GM19043 (cell line): Measurements from ENCODE around the gene ALB.

ENCODE experiments used
- ATAC-seq: cut with Tn5 transposase; IDR thresholded peaks from one replicate; pipeline ENCODE4 v1.9.1; 2021; ENCODE audit warnings: low read depth; ENCODE audit not compliant: unreplicated experiment

Gene ALB

GRCh38 chr4:73408181-73408867 lies 4.2 kb downstream of the ALB start:
- no peak for ATAC-seq

- no peak for ATAC-seq
Observed at GRCh38 chr4:73409012-73409862, 5.2 kb downstream of the ALB start.

DNA sequence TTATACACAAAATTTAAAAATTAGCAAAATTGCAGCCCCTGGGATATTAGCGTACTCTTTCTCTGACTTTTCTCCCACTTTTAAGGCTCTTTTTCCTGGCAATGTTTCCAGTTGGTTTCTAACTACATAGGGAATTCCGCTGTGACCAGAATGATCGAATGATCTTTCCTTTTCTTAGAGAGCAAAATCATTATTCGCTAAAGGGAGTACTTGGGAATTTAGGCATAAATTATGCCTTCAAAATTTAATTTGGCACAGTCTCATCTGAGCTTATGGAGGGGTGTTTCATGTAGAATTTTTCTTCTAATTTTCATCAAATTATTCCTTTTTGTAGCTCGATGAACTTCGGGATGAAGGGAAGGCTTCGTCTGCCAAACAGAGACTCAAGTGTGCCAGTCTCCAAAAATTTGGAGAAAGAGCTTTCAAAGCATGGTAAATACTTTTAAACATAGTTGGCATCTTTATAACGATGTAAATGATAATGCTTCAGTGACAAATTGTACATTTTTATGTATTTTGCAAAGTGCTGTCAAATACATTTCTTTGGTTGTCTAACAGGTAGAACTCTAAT lies 6.0 kb downstream of the ALB start:
- no peak for ATAC-seq

GRCh38 chr4:73410916-73411730 lies 7.0 kb downstream of the ALB start:
- ATAC-seq = no peak

DNA sequence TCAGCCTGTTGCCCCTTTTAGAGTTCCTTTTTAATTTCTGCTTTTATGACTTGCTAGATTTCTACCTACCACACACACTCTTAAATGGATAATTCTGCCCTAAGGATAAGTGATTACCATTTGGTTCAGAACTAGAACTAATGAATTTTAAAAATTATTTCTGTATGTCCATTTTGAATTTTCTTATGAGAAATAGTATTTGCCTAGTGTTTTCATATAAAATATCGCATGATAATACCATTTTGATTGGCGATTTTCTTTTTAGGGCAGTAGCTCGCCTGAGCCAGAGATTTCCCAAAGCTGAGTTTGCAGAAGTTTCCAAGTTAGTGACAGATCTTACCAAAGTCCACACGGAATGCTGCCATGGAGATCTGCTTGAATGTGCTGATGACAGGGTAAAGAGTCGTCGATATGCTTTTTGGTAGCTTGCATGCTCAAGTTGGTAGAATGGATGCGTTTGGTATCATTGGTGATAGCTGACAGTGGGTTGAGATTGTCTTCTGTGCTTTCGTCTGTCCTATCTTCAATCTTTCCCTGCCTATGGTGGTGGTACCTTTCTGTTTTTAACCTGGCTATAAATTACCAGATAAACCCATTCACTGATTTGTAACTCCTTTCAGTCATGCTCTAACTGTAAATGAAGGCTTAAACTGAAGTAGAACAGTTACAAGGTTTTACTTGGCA lies 7.8 kb downstream of the ALB start:
- no peak for ATAC-seq

DNA sequence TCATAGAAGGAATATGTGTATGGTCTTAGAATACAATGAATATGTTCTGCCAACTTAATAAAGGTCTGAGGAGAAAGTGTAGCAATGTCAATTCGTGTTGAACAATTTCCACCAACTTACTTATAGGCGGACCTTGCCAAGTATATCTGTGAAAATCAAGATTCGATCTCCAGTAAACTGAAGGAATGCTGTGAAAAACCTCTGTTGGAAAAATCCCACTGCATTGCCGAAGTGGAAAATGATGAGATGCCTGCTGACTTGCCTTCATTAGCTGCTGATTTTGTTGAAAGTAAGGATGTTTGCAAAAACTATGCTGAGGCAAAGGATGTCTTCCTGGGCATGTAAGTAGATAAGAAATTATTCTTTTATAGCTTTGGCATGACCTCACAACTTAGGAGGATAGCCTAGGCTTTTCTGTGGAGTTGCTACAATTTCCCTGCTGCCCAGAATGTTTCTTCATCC lies 9.2 kb downstream of the ALB start:
- no peak for ATAC-seq

DNA sequence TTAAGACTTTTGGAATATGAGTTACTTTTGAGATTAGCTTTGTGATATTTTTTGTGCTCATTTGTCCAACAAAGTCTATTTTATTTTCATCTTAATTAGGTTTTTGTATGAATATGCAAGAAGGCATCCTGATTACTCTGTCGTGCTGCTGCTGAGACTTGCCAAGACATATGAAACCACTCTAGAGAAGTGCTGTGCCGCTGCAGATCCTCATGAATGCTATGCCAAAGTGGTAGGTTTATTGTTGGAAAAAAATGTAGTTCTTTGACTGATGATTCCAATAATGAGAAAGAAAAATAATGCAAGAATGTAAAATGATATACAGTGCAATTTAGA lies 10.8 kb downstream of the ALB start:
- no peak for ATAC-seq

GRCh38 chr4:73415807-73416238 lies 11.7 kb downstream of the ALB start:
- no peak for ATAC-seq

DNA sequence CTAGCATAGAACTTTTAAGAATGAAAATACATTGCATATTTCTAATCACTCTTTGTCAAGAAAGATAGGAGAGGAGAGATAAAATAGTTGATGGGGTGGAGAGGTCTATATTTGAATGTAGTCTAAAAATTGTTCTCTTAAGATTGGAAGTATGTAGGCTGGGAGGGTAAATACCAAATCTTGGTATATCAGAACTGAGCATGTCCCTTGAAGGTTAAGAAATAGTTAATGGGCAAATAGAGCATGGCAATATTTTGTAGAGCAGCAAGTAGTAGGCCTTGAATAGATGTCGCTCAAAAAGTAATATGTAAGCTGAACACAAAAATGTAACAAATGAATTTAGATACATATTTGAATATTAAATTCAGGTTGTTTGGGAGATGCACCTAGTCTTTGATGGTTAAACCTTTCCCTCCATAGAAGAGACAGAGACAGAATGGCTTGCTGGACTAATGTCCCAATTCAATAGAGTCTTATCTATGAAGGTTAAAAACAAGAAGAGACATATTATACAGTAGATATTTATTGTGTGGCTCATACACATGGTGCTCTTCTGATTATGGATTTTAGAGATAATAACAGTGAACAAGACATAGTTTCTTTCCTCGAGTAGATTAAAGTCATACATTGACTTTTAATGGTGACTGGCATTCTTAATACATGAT lies 12.5 kb downstream of the ALB start:
- ATAC-seq = no peak

GRCh38 chr4:73417342-73417741 lies 13.3 kb downstream of the ALB start:
- ATAC-seq = no peak

- no peak for ATAC-seq
Observed at GRCh38 chr4:73417973-73418372, 13.9 kb downstream of the ALB start.

- no peak for ATAC-seq
Observed at GRCh38 chr4:73418677-73419076, 14.6 kb downstream of the ALB start.

DNA sequence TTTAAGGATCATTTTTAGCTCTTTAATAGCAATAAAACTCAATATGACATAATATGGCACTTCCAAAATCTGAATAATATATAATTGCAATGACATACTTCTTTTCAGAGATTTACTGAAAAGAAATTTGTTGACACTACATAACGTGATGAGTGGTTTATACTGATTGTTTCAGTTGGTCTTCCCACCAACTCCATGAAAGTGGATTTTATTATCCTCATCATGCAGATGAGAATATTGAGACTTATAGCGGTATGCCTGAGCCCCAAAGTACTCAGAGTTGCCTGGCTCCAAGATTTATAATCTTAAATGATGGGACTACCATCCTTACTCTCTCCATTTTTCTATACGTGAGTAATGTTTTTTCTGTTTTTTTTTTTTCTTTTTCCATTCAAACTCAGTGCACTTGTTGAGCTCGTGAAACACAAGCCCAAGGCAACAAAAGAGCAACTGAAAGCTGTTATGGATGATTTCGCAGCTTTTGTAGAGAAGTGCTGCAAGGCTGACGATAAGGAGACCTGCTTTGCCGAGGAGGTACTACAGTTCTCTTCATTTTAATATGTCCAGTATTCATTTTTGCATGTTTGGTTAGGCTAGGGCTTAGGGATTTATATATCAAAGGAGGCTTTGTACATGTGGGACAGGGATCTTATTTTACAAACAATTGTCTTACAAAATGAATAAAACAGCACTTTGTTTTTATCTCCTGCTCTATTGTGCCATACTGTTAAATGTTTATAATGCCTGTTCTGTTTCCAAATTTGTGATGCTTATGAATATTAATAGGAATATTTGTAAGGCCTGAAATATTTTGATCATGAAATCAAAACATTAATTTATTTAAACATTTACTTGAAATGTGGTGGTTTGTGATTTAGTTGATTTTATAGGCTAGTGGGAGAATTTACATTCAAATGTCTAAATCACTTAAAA lies 15.3 kb downstream of the ALB start:
- no peak for ATAC-seq

- ATAC-seq = no peak
Observed at GRCh38 chr4:73420615-73421014, 16.5 kb downstream of the ALB start.

DNA sequence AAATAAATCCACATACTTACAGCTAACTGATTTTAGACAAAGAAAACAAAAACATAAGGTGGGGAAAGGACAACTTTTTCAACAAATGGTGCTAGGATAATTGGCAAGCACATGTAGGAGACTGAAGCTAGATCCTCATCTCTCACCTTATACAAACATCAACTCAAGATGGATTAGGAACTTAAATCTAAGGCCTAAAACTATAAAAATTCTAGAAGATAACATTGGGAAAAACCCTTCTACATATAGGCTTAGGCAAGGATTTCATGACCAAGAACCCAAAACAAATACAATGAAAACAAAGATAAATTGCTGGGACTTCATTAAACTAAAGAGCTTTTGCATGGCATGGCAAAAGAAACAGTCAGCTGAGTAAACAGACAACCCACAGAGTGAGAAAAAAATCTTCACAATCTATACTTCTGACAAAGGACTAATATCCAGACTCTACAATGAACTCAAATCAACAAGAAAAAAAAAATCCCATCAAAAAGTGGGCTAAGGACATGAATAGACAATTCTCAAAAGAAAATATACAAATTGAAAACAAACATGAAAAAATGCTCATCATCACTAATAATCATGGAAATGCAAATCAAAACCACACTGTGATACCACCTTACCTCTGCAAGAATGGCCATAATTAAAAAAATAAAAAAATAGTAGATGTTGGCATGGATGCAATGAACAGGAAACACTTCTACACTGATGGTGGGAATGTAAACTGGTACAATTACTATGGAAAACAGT lies 17.8 kb downstream of the ALB start:
- ATAC-seq = no peak

DNA sequence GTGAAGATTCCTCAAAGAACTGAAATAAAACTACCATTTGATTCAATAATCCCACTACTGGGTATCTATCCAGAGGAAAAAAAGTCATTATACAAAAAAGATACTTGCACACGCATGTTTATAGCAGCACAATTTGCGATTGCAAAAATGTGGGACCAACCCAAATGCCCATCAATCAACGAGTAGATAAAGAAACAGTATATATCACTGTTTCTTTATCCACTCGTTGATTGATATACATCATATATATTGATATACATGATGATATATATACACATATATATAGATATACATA lies 18.3 kb downstream of the ALB start:
- ATAC-seq = no peak

DNA sequence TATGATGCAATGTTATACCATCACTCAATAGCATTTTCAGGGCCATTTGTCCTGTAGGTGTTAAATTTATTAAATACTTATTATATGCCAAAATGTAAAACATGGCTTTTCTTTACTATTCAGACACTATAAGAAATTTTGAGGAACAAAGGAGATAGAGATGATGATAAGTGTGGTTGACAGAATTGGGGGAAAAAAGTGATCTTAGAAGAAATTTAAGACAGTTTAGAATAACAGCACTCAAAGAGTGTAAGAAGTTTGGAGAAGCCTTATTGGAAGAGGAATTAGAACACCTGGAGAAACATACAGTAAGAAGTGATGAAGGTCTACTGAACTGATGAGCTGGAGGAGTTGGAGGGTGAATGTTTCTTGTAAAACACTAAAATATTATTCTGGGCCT lies 19.1 kb downstream of the ALB start:
- no peak for ATAC-seq

- ATAC-seq = no peak
Observed at GRCh38 chr4:73426666-73427065, 22.6 kb downstream of the ALB start.
